Left ventricle myocardium superior (tissue), 1 donor: ENCODE data around the gene FGGY. TPM values are rescaled to one million over a fixed set of nuclear protein-coding genes. Genes with fewer than 3 reads are reported as not detected.
"Not testable (repeated sequence)": the region's sequence is repeated elsewhere in the genome, so short reads cannot be mapped to it uniquely, and the experiment has no call there.

Experiments used
- ATAC-seq: fragments of 200-7000 bp; cut with Tn5 transposase; one replicate; pipeline ENCODE4 v1.9.1; 2020; ENCODE audit warnings: mild to moderate bottlenecking, moderate library complexity
- DNase-seq: peaks from one replicate; pipeline ENCODE4 v3.0.0-alpha.2; 2020
- intact Hi-C: fragments of 100-400 bp; cut with micrococcal nuclease; formaldehyde crosslinking; loops from one replicate; pipeline ENCODE4 v1.11.0; 2022
- total RNA-seq: library from RNA; stranded (reverse); fragmentation: NEBNext Ultra II Directional; extraction: Animal tissue kit (Norgen Biotek cat#: 25700); gene quantifications from one replicate; pipeline ENCODE4 v1.2.1, GENCODE V29; 2021
- donor health status: DM: no; HTN: yes; CAD: no; lungs with severe emphysema.

Gene FGGY
- total RNA-seq, 1 donor from 2014 or later = 29.7 TPM

DNA sequence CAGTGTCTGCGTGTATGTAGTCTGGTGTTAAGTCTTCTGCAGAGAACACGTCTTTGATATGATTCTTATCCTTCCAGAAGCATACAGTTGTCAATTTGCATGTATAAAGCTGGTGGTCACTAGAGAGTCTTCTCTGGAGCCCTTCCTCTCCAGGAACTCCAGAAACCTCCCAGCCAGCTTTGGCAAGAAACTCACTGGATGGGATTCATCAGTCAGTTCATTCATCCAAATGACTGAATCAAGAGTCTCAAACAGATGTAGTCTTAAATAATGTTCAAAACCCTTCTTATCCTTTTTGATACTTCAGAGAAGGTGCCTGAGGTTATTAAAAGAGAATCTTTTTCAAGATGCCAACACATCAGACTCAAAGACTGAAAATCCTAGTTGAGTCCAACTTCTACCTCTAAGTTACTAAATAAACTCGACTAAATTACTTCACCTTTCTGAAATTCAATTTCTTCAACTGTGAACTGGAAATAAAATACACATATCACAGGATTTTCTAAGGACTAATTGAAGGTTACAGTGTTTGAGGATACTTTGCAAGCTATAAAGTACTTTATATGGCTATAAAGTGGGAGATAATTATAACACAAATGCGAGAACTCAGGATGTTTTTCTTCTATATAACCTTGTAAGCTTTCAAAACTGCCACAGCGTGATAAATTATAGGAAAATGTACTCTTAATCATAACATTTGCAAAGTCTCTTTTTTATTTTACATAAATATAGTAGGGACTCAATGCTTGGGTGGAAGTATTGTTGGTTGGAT is 252.4 kb downstream of the FGGY start:
- intact Hi-C loops = no loop called here
- DNase-seq = no peak
- ATAC-seq = peak; percentile 21

DNA sequence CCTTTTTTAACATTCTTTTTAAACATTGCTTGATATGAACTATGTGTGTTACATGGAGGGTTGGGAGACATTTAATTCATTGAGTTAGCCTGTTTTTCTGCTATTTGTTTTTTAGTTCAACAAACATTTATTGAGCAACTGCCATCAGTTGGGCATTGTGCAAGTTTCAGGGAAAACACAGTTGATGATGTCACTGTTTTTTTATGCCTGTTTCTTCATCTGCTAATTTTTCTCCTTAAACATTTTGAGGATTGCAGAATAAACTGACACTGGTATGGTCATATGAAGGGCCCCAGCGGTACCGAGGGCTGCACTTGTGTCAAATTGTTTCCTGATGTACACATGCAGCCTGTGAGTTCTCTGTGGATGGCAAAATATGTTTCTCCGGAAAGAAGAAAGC is 253.0 kb downstream of the FGGY start:
- DNase-seq (no peak), ATAC-seq (peak; percentile 58)

DNA sequence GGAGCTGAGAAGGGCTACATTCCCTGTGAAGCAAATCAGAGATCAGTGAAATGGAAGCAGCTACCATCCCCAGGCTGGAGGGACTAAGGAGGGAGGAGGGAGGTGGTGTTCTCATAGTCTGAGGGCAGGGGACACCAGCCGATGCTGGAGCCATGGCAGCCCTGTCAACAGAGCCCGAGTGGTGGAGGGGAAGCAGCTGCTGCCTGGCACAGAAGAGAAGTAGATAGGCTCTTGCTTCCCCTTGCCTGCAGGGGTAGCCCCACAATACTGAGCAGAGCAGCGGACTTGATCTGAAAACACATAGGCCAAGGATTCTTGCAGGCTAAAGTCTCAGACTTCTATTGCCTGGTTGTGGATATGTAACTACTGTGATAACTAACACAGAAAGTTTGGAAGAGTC is 255.1 kb downstream of the FGGY start:
- DNase-seq = no peak
- intact Hi-C loops = no loop called here
- ATAC-seq = peak; percentile 27

More for the DNA sequence above, 253.0 kb downstream of the FGGY start:
- intact Hi-C loops = no loop called here

DNA sequence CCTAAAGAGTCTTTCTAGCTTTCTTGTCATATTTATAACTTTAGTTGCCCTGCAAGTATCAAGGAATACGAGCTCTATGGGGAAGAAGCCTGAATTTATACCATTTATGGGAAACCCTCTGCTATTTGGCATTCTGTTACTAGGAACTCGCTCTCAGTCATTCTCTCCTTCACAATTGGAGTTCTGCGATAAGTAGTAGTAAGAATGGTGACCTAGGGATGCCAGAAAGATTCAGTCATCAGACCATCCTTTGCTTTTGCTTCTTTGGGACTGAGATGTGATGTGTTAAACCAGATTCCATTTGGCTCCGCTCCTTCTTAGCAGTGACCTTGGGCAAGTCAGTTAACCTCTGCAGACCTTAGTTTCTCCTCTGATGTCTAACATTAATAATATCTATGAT is 256.5 kb downstream of the FGGY start:
- intact Hi-C loops = no loop called here
- no peak for ATAC-seq
- no peak for DNase-seq

DNA sequence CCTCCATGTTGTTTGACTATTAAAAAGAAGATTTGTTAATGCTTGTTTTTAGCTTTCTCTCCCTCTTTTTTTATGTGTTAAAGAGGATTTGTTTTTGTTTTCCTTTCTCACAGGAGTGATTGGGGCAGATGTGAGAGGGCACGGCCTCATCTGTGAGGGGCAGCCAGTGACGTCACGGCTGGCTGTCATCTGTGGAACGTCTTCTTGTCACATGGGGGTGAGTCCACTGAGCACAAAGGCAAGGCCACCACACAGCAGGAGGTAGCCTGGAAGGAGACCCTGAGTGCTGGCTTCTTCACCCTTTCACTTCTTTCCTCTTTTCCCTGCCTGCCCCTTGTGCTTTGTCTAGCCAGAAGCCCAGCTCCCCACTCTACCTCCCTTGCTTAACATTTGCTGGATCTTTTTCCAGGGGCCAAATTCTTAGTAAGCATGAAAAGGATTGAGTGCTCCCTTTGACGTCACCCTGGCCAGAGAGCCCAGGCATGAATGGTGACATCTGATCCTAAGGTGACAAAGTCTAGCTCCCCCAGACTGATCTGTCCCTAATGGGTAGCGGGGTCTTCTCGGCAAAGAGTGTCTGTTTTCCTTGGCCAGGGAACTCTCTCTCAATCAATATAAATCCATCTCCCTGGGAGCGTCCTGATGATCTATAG is 257.2 kb downstream of the FGGY start:
- DNase-seq = peak; percentile 33
- intact Hi-C loops = no loop called here
- no peak for ATAC-seq

DNA sequence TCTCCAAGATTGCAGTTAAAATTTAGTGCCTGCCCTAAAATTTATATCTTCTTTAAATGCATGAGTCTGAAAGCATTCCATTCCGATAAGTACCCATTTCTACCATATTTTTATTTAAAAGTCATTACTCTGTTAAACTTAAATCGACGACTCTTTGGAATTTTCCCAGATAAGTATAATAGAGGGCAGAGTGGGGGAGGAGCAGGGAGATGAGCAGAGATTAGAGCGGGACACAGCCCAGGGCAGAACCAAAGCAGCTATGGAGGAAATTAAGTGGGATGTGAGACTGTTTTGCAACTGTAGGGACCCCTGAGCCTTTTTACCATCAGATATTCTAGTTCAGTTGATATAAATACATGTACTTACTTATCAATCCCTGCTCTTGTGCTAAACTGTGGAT is 257.9 kb downstream of the FGGY start:
- no peak for DNase-seq
- ATAC-seq = no peak
- intact Hi-C loops = no loop called here

DNA sequence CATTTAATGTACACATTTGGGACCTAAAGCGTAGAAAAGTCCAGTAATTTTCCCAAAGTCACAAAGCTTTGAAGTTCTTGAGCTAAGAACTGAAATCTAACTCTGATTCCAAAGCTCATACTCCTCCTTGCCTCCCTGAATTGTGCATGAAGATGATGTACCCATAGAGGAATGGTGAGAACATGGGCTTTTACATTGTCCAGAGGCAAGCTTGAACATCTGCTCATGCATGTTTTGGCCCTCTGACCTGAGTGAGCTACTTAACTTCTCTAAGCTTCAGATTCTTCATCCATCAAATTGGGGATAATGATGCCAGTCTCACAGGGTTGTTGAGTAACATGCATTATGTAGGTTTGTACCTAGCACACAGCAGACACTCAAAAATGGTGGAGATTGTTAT is 259.5 kb downstream of the FGGY start:
- intact Hi-C loops = no loop called here
- ATAC-seq = no peak

DNA sequence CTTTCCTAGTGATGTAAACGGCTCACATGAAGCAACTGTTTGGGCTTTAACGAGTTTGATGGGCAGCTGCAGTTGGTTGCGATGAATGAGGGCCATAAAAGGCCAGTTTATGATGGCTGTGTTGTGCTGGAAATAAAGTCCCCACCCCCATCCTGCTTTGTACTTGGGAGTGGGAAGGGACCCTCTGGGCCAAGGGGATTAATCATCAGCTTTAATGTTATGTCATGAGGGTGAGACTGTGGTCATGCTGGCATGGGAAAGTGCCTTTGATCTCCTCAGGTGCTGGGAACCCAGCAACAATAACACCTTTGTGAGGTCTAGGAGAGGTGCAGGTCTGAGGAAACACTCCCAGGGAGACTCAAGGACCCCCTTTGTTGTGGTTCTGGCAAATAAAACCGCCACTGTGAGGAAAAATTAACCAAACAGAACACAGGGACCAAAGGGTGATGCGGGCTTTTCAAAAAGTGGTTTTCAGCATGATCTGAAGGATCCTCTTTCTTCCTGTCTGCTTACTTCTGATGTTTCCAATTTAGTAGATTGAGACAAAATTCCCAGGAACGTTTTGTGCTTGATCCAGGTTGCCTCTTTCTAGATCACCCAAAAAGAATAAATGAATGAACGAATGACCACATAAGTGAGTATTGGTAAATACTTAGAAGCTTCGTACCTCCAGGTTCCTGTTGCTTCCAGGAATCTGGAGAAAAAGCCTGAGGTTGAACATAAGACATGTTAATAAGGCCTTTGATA is 260.1 kb downstream of the FGGY start:
- intact Hi-C loops = no loop called here
- ATAC-seq = no peak
- no peak for DNase-seq

More for the DNA sequence above, 259.5 kb downstream of the FGGY start:
- DNase-seq = no peak

DNA sequence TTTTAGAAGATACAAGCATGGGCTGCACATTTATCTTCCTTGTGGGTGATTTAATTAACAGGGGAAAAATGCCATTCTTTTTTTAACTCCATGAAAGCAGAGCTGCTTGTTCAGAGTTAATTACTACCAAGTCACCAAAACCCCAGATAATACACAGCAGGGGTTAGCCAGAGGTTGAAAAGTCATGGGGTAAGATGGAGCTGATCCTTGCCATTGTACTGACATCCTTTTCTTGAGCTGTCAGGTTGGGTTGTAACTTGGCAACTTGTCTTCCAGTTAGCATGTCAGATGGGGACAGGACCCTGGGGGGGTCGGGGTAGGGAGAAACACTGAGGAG is 260.6 kb downstream of the FGGY start:
- no peak for ATAC-seq
- intact Hi-C loops = no loop called here
- no peak for DNase-seq

DNA sequence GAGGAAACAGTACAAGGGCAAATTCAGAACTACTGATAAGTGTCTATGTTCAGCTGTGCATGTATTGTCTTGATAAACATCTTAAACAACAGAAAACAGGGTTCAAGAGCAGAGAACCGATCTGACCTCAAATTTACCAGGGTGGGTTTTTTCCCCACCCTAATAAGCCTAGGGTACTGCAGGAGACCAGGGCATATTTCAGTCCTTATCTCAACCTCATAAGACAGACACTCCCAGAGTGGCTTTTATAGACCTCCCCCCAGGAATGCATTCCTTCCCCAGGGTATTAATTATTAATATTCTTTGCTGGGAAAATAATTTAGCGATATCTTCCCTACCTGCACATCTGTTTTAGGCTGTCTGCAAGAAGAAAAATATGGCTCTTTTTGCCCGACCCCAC is 261.7 kb downstream of the FGGY start:
- intact Hi-C loops = not testable (repeated sequence)

DNA sequence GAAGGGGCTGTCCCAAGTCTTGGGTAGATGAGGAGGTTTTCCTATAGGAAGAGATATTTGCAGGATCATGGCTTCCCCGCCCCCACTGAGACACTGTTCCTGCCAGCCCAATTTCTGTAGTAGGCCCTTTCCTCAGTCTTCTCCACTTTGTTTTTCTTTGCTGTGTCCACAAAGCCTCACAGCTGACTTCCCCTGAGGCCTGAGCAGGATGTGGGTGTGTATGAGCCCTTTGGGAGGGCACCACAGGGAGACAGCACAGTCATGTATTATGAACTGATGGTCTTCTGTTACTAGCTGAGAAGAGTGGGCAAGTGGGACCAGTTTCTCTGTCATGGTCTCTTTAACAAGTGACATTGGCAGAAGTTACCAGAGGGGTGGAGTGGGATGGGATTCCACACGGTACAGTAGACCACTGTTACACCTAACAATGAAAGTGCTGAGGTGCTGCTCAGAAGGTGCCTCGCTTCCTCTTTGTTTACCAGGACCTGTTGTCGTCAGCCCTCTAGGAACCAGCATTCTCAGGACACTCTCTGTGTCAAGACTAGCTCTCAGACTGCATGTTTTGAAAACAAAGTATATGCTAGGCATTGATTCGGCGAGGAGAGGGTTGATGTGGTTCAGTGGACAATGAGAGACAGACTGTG is 264.0 kb downstream of the FGGY start:
- intact Hi-C loops = no loop called here
- DNase-seq (no peak), ATAC-seq (no peak)

More for the DNA sequence above, 261.7 kb downstream of the FGGY start:
- ATAC-seq, DNase-seq: not testable (repeated sequence)

DNA sequence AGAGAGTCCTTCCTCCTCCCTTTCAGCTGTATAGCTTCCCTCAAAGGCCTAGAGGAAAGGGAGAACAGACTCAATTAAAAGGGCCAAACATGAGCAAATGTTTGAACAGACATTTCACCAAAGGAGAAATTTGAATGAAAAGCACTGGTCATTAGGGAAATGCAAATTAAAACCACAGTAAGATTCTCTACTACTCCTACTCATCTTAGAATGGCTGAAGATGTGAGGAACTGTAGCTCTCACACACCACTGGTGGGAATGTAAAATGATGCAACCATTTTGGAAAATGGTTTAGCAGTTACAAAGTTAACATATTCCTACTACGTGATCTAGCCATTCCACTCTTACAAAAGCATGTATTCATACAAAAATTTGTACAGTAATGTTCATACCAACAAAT is 264.9 kb downstream of the FGGY start:
- intact Hi-C loops = no loop called here

DNA sequence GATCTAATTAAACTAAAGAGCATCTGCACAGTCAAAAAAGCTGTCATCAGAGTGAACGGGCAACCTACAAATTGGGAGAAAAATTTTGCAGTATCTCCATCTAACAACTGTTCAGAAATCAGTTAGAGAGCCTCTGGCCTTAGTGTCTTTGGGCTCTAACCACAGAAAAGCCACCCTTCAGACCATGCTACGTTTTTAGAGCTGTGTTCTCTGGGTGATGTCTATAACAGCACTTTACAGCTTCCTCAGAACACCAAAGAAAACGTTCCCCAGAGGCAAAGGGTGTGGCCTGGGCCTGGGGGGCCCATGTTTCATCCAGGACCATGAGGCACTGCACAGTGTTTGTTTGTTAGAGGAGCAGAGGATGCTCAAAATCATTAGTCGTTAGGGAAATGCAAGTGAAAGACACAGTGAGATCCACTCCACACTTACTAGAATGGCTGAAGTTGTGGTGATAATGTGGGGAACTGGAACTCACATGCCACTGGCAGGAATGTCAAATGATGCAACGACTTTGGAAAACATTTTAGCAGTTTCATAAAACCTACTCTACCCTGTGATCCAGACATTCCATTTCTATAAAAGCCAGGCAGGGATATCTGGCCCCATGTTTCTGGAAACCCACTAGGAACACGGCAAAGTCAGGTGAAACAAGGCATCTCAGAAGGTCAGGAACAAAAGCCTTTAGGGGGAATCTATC is 267.4 kb downstream of the FGGY start:
- ATAC-seq (no peak), DNase-seq (no peak)
- intact Hi-C loops = no loop called here

More for the DNA sequence above, 264.9 kb downstream of the FGGY start:
- DNase-seq = no peak
- ATAC-seq = no peak

DNA sequence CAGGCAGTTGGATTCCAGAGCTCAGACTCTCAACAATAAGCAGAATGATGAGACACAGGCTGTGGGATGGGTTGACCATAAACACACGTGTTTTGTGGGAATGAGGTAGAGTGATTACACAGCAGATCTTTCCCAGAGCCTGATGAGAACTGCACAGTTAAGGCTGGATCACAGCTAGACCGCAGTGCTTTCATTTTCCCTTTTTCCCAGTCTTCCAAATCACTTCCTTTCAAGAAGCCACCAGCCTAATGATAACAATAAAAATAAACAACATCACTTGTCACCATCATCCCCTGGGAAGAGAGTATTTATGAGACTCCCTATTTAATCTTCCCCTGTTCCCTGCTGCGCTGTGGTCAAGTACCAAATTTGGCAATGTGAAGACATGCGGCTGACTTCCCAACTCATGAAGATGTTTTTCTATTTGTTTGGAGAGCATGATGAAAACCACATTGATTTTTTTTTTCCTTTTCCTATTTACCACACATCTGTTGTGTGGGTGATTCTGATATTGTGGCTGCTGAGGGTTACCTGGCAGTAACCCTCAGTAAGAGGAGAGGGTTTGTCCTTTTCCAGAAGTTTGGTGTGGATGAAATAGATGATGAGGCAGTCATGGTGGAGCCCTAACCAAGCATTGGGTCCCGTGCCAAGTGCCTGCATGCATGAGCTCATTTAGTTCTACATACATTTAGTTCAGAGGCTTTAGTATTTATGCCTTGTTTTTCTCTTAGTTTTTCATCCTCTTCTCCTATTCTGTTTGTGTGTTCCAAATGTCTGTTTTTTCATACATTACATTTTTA is 268.9 kb downstream of the FGGY start:
- intact Hi-C loops = no loop called here
- no peak for DNase-seq
- peak; percentile 70 for ATAC-seq

DNA sequence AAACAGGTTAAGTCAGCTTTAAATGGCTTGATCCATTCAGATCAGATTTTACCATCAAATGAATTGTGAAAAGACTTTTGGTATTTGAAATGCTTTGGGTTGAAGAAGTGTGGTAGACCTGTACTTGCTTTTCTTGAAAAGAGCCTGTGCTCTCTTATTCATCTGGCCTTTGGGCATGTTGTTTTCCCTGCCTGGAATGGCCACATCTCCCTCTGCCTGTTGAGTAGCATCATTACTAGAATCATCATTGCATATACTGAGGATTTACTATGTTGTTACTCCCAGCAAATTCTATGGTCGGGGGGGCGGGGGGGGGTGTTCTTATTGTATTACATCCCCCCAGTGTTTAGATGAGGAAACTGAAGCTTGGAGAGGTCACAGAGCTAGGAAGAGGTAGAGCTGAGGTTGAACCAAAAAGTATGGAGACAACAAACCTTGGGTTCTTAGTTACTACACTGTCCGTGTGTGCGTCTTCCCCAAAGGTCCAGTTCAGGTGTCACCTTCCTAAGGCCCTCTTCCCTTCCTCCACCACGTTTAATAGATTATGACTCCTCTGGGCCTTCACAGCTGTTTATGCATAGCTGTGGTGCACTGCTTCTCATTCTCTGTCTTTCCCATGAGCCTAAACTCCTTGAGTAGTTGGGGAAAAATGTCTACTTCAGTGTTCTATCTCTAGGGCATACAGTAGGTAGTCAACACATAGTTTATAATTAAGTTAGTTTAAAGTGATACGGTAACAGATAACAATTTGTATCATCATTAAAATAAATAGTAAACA is 271.5 kb downstream of the FGGY start:
- no peak for DNase-seq
- ATAC-seq = no peak
- intact Hi-C loops = no loop called here

DNA sequence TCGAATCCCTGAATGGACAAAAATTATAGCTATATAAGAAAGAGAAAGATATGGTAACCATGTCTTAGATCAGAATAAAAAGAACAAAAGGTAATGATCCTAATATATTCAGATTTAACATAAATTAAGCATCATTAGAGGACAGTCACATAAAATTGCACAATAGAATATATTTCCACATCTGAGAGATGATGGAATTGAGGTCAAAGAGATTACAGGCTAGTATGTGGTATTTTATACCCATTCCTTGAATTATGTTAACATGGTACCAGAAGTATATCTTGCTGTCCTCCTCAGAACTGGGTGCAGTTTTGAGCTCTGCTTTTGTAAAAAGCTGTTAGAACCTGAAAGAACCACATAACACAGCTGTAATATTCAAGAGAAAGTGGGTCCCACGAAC is 272.3 kb downstream of the FGGY start:
- intact Hi-C loops = no loop called here
- ATAC-seq = no peak
- no peak for DNase-seq

DNA sequence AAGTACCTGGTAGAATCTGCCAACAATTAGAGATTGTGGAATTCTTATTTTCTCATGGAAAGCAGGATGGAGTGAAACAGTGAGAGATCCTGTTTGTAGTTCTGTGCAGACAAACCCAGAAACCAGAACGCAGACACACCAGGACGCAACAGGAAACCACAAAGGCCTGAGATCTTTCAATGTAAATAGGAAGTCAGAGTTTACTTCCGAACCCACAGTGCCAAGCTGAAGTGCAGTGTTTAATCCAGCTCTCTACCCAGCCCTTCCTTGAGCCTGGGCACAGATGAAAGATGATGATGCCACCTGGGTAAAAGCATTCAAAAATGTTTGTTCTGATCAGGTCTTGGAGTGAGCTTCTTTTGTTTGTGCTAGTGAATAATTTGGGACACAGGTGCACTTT is 273.6 kb downstream of the FGGY start:
- intact Hi-C loops = no loop called here
- DNase-seq (no peak), ATAC-seq (peak; percentile 17)

DNA sequence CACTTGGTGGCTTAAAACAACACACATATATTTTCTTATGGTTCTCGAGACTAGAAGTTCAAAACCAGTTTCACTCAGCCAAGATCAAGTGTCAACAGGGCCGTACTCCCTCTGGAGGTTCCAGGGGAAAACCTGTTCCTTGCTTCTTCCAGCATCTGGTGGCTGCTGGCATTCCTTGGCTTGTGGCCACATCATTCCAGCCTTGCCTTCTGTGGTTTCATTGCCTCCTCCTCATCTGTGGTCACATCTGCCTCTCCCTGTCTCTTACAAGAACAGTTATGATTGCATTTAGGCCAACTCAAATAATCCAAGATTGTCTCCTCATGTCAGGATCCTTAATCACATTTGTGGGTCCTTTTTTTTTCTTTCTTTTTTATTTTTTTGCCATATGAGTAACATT is 277.2 kb downstream of the FGGY start:
- DNase-seq (no peak), ATAC-seq (no peak)
- intact Hi-C loops = no loop called here
